Measurements from ENCODE around the gene NUDT14. TPM values are rescaled to one million over a fixed set of nuclear protein-coding genes. Genes with fewer than 3 reads are reported as not detected.

NUDT14 gene
- total RNA-seq, 4 donors from 2014 or later = 17.0 to 53.9 (median 32.6) TPM

DNA sequence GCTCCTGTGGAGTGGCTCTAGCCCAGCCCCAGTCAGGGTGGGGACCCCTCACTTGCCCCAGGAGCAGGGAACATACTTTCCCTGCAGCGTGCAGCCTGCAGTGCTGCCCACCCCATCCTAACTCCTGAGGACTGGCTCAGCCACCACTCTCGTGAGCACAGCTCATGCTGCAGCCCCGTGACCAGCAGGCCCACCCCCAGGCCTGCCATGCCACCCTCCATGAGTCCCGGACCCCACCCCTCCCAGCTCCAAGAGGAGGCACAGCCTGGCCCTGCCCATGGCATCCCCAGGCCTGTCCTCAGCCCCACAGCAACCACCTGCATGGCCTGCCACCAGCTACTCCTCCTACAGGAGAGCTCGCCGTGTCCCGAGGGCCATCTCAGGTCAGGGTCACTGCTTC lies 8.6 kb downstream of the NUDT14 start:
- Histone ChIP-seq H3K36me3 (no peaks in the 10 kb centered on the region), H3K4me1 (peaks cover 0 to 17% (median 12%) of the 10 kb centered on the region in 4 donors), H3K4me3 (no peak overlapping the region), H3K9me3 (no peaks in the 10 kb centered on the region), H3K27me3 (peaks cover 27% of the 10 kb centered on the region), H3K27ac (no peak overlapping the region)
- WGBS, 2 donors (ENCODE audit: low coverage in 1 of 2) = 90% methylated on average over 7 of the region's 7 CpGs; no CpG with 5 or more reads in 1 of the 2 donors
- intact Hi-C loops (cut with DNase I; ENCODE audit: low total_unique reads) = no loop called here
- in situ Hi-C loops (cut with MboI; ENCODE audit: low pct_ligation_motif_present in 1 of 4, low pct_unique_long_range_greater_than_20kb in 1 of 4, low sequenced_read_pairs in 3 of 4) = no loop called here
- DNase-seq = no peak
- TF ChIP-seq POLR2A (IDR thresholded peaks at IDR 0.05) (no peak), EP300 (IDR thresholded peaks at IDR 0.05; ENCODE audit: low read depth) (no peak), POLR2AphosphoS5 (IDR thresholded peaks at IDR 0.05) (no peak)
- TF ChIP-seq, protein P1, sequence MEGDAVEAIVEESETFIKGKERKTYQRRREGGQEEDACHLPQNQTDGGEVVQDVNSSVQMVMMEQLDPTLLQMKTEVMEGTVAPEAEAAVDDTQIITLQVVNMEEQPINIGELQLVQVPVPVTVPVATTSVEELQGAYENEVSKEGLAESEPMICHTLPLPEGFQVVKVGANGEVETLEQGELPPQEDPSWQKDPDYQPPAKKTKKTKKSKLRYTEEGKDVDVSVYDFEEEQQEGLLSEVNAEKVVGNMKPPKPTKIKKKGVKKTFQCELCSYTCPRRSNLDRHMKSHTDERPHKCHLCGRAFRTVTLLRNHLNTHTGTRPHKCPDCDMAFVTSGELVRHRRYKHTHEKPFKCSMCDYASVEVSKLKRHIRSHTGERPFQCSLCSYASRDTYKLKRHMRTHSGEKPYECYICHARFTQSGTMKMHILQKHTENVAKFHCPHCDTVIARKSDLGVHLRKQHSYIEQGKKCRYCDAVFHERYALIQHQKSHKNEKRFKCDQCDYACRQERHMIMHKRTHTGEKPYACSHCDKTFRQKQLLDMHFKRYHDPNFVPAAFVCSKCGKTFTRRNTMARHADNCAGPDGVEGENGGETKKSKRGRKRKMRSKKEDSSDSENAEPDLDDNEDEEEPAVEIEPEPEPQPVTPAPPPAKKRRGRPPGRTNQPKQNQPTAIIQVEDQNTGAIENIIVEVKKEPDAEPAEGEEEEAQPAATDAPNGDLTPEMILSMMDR (IDR thresholded peaks at IDR 0.05) = no peak

DNA sequence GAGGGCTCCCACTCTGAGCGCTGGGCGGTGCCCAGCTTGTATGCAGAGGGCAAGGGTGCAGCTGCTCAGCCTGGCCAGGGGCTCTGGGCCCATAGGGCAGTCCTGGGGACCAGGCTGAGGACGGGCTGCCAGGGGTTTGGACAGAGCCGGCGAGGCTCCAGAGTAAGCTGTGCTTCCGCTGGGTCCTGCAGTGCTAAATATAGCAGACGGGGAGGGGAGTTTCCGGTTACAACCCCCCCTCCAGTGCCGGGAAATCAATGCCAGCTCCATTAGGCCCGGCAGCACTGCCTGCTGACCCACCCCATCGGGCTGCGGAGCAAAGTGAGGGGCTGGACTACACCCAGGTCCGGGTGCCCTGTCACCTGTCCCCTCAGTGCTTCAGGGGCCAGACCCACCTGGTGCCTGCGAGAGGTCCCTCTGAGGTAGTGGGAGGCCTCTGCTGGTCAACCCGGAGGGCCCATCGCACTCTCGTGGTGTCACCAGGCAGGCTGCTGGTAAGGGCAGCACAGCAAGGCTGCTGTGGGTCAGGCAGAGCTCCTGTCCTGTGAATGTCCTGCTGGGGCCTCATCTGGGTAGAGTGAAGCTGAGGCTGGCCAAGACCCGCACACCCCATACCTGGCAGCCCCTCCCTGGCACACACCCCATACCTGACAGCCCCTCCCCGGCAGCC lies 10.0 kb downstream of the NUDT14 start:
- peaks cover 35% of the 10 kb centered on the region for H3K27me3 ChIP-seq
- intact Hi-C loops (cut with DNase I; ENCODE audit: low total_unique reads) = no loop called here
- peaks cover 0 to 21% (median 12%) of the 10 kb centered on the region in 4 donors for H3K4me1 ChIP-seq
- H3K36me3 ChIP-seq = no peaks in the 10 kb centered on the region
- no peak for DNase-seq
- H3K9me3 ChIP-seq = no peaks in the 10 kb centered on the region
- WGBS, 2 donors (ENCODE audit: low coverage in 1 of 2) = 35% methylated on average over 13 of the region's 19 CpGs; no CpG with 5 or more reads in 1 of the 2 donors
- H3K4me3 ChIP-seq = no peak overlapping the region
- TF ChIP-seq POLR2AphosphoS5 (IDR thresholded peaks at IDR 0.05) = no peak
- no peak for TF ChIP-seq EP300 (IDR thresholded peaks at IDR 0.05; ENCODE audit: low read depth)
- TF ChIP-seq POLR2A (IDR thresholded peaks at IDR 0.05) = no peak
- TF ChIP-seq, protein P1 (IDR thresholded peaks at IDR 0.05) = no peak
- no peak overlapping the region for H3K27ac ChIP-seq
- in situ Hi-C loops (cut with MboI; ENCODE audit: low pct_ligation_motif_present in 1 of 4, low pct_unique_long_range_greater_than_20kb in 1 of 4, low sequenced_read_pairs in 3 of 4) = no loop called here

DNA sequence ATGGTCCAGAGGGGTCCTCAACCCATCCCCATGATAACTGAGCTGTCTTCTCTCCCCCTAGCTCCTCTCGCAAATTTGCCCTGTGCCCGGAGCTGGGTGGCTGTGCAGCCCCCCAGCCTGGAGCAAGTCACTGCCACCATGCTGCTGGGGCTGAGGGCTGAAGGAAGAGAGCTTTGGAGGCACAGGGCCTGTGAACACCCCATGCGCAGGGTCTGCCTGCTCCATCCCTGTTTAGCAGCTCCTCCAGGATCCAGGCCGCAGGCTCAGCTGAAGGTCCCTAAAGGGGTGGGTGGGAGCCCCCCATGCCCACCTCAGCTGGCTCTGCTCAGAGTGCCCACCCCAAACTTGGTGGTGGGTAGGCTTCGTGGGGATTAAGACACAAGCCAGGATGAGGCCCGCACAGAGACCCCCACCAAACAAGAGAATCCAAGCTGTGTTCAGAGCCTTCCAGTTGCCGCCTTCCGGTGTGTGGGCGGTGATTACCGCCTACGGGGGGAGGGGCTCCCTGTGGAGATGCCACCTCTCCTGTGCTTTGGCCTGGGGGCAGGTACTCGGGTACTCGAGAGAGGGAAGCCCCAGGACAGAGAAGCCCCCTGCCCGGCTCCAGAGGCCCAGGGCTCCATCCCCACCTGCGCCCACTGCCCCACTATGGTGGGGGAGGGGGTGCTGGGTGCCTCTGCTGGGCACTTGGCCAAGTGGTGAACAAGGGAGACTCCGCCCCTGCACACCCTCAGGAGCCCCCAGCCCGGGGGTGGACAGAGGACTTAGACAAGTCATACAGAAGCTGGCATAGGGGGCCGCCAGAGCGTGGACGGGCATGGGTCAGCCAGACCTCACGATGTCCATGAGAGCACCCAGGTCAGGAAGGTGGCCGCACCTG lies 11.1 kb downstream of the NUDT14 start:
- in situ Hi-C loops (cut with MboI; ENCODE audit: low pct_ligation_motif_present in 1 of 4, low pct_unique_long_range_greater_than_20kb in 1 of 4, low sequenced_read_pairs in 3 of 4) = no loop called here
- no peak overlapping the region for H3K4me3 ChIP-seq
- H3K27me3 ChIP-seq = peaks cover 35% of the 10 kb centered on the region
- no peak for DNase-seq
- WGBS, 2 donors (ENCODE audit: low coverage in 1 of 2) = 64% methylated on average over 21 of the region's 22 CpGs; no CpG with 5 or more reads in 1 of the 2 donors
- H3K27ac ChIP-seq = no peak overlapping the region
- intact Hi-C loops (cut with DNase I; ENCODE audit: low total_unique reads) = no loop called here
- H3K4me1 ChIP-seq = peaks cover 0 to 26% (median 17%) of the 10 kb centered on the region in 4 donors
- no peak for TF ChIP-seq POLR2AphosphoS5 (IDR thresholded peaks at IDR 0.05)
- TF ChIP-seq, protein P1 (IDR thresholded peaks at IDR 0.05) = no peak
- TF ChIP-seq EP300 (IDR thresholded peaks at IDR 0.05; ENCODE audit: low read depth) = no peak
- no peak for TF ChIP-seq POLR2A (IDR thresholded peaks at IDR 0.05)
- H3K36me3 ChIP-seq = no peaks in the 10 kb centered on the region
- H3K9me3 ChIP-seq = no peaks in the 10 kb centered on the region

- Histone ChIP-seq H3K4me3 (peak overlapping the region in 2 of 4 donors; percentile 30 to 41), H3K27me3 (peaks cover 35% of the 10 kb centered on the region), H3K27ac (no peak overlapping the region), H3K9me3 (no peaks in the 10 kb centered on the region), H3K36me3 (no peaks in the 10 kb centered on the region), H3K4me1 (peaks cover 0 to 30% (median 19%) of the 10 kb centered on the region in 4 donors)
- in situ Hi-C loops (cut with MboI; ENCODE audit: low pct_ligation_motif_present in 1 of 4, low pct_unique_long_range_greater_than_20kb in 1 of 4, low sequenced_read_pairs in 3 of 4) = no loop called here
- TF ChIP-seq POLR2AphosphoS5 (IDR thresholded peaks at IDR 0.05) (no peak), POLR2A (IDR thresholded peaks at IDR 0.05) (no peak)
- TF ChIP-seq, protein P1 (IDR thresholded peaks at IDR 0.05) = peak in 4 of 5 experiments; percentile 13 to 34 (median 27)
- whole genome bisulfite sequencing, 2 donors (ENCODE audit: low coverage in 1 of 2) = 6% methylated on average over 48 of the region's 54 CpGs; no CpG with 5 or more reads in 1 of the 2 donors
- DNase-seq = no peak
- intact Hi-C loops (cut with DNase I; ENCODE audit: low total_unique reads) = no loop called here
Measured at GRCh38 chr14:105168979-105169507, 12.1 kb downstream of the NUDT14 start.

Measured in transverse colon (tissue), 4 donors.